GM21381 (cell line): ENCODE results near the gene MBD6.

Experiments used
- ATAC-seq: cut with Tn5 transposase; IDR thresholded peaks from one replicate; pipeline ENCODE4 v1.9.1; 2021; ENCODE audit warnings: mild to moderate bottlenecking, moderate library complexity; ENCODE audit not compliant: unreplicated experiment

The MBD6 gene

DNA sequence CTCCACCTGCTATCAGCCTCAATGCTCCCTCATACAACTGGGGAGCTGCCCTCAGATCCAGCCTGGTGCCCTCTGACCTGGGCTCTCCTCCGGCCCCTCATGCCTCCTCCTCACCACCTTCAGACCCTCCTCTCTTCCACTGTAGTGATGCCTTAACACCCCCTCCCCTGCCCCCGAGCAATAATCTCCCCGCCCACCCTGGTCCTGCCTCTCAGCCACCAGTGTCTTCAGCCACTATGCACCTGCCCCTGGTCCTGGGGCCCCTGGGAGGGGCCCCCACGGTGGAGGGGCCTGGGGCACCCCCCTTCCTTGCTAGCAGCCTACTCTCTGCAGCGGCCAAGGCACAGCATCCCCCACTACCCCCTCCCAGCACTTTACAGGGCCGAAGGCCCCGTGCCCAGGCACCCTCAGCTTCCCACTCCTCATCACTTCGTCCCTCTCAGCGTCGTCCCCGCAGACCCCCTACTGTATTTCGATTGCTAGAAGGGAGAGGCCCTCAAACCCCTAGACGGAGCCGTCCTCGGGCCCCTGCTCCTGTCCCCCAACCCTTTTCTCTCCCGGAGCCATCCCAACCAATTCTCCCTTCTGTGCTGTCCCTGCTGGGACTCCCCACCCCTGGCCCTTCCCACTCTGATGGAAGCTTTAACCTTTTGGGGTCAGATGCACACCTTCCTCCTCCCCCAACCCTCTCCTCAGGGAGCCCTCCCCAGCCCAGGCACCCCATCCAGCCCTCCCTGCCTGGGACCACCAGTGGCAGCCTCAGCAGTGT lies 3.2 kb downstream of the MBD6 start:
- no peak for ATAC-seq

DNA sequence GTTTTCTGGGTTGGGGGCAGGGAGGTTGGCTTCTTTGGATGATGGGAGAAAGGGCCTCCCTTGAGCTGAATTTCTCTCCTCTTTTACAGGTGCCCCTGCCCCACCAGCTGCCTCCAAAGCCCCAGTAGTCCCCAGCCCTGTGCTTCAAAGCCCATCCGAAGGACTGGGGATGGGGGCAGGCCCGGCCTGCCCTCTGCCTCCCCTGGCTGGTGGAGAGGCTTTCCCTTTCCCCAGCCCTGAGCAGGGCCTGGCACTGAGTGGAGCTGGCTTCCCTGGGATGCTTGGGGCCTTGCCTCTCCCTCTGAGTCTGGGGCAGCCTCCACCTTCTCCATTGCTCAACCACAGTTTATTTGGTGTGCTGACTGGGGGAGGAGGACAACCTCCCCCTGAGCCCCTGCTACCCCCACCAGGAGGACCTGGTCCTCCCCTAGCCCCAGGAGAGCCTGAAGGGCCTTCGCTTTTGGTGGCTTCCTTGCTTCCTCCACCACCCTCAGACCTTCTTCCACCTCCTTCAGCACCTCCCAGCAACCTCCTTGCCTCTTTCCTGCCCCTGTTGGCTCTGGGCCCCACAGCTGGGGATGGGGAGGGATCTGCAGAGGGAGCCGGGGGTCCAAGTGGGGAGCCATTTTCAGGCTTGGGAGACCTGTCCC lies 4.0 kb downstream of the MBD6 start:
- no peak for ATAC-seq

DNA sequence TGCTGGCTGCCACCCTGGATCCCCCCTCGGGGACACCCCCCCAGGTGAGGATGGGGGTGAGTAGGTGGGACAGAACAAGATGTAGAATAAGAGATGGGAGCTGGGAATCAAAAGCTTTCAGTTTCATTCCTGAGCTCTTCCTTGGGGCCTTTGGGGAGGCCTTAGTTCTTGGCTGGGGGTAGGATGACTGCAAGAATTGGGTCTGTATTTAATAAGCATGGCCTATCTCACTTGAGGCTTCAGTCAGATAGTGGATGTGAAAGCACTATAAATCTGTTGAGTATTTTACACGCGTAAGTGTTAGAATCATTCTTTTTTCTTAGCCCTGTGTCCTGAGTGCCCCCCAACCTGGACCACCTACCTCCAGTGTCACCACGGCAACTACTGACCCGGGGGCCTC lies 4.6 kb downstream of the MBD6 start:
- no peak for ATAC-seq

DNA sequence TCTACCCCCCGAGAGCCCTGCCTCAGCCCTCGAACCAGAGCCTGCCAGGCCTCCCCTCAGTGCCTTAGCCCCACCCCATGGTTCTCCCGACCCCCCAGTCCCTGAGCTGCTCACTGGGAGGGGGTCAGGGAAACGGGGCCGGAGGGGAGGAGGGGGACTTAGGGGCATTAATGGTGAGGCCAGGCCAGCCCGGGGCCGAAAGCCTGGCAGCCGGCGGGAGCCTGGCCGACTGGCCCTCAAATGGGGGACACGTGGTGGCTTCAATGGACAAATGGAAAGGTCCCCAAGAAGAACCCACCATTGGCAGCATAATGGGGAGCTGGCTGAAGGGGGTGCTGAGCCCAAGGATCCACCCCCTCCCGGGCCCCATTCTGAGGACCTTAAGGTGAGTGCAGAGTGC lies 5.6 kb downstream of the MBD6 start:
- no peak for ATAC-seq

DNA sequence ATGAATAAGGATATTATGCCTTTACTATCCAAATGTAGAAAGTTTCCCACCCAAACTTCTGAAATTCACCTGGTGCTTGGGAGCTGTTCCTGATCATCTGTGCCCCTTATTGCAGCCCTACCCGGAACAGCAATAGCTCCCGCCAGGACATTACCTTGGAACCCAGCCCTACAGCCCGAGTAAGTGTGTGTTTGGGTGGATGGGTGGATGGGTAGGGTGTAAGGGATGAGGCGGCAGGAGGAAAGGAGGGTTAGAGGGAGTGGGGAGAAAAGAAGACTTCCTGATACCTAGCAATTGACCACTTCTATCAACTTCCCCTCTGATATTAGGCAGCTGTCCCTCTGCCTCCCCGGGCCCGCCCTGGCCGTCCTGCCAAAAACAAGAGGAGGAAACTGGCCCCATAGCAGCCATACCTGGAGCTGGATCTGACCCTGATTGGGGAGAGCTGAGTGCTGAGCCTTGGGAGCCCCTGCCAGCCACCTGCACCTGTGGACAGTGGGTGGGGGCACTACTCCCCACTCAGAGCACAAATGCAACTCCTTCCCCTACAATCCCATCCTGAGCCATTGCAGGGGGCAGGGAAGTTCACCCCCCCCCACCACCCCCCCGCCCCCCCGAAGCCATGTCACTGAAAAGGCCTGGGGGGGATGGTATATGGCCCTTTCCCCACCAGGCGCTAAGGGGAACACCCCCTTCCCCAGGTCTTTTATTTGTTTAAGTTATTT lies 6.4 kb downstream of the MBD6 start:
- no peak for ATAC-seq

DNA sequence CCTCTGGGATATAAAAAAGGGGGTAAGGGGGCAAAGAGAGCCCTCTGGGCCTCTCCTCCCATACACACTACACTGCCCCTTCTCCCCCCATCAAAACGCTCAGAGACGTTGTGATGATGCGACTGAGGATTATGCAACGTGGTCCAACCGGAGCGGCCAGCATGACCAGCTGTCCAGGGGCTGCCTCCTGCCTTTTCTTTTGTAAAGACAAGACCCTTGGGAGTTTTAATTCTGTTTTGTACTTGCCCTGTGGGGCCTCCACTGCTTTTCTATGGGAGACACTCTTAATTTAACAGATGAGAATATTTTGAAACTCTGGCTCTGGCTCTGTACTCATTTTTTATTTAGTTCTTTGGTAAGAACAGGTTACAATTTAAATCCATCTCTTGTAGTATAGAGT lies 7.2 kb downstream of the MBD6 start:
- ATAC-seq = no peak

DNA sequence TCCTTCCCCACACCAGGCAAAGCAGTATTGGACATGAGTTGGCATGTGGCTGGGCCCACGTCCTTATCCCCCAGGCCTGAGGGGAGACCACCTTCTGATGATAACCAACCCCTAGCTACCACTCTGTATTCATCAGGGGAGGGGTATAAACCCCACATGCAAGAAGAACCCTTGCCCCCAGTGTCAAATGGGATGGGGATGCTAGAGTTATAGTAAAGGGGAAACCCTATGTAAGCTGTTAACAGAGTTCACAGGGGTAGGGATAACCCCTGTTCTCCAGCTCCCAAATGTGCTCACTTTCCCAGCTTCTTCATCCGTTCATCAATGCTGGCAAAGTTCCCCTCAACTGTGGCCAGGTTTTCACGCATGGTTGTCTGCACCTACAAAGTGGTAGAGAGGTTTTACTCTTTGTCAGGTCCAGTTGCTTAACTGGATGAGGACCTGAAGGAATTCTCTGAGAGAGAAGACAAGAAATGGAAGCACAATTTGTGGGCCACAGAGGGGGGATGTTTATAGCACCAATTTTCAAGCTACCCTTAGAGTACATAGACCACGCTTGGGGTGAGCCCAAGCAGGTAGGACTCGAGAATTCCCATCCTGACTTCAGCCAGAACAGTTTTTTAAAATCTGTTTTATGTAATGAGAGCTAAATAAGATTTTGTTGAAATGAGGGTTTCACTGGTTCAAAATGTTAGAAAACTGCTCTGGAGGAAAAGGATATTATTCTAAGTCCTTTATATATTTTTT lies 7.9 kb downstream of the MBD6 start:
- no peak for ATAC-seq

DNA sequence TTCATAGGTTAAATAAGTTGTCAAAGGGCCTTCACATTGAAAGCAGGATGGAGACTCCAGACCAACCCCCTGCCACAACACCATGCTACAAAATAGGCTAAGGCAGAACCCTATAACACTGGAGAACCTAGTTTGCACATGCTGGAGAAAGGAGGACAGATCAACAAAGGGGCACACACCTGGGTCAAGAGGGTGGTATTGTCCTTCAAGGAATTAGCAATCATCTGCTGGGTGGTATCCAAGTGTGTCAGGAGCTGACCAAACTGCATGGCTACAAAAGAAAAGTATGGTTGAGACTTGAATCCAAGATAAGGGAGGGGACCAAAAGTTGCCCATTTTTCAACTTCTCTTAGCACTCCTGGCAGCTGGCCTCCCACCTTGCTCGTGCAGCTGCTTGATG lies 9.2 kb downstream of the MBD6 start:
- no peak for ATAC-seq

DNA sequence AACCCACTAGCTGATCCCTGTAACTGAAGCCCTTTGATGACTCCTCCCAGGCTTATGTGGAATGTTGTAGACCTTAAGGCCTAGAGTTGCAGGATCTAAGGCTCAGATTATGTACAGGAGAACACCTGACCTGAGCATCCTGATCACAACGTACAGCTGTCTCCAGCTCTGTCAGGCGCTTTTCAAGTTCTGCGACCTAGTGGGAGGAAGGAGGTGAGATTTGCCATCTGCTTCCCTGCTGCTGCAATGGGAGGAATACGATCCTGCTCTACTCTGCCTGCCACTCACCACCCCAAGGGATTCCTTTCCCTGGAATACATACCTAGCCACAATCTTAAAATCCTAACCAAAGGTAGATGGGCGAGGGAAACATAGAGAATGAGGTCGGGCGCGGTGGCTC lies 10.5 kb downstream of the MBD6 start:
- ATAC-seq = no peak

DNA sequence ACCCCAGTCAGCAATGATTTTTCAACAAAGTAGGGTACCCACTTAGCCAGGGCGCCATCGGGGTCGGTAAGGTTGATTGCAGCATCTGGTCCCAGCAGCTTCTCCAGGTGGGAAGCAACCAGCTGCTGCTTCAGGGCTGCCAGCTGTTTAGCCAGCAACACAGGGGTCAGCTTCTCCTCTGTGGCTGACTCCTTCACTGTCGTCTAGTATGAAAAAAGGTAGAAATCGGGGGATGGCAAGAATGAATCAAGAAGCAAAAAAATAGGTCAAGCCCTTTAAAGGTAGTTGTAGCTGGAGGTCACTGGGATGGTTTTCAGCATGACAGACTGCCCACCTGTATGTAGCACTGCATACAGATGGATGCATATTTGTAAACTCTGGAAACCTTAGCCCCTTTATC lies 11.6 kb downstream of the MBD6 start:
- no peak for ATAC-seq

DNA sequence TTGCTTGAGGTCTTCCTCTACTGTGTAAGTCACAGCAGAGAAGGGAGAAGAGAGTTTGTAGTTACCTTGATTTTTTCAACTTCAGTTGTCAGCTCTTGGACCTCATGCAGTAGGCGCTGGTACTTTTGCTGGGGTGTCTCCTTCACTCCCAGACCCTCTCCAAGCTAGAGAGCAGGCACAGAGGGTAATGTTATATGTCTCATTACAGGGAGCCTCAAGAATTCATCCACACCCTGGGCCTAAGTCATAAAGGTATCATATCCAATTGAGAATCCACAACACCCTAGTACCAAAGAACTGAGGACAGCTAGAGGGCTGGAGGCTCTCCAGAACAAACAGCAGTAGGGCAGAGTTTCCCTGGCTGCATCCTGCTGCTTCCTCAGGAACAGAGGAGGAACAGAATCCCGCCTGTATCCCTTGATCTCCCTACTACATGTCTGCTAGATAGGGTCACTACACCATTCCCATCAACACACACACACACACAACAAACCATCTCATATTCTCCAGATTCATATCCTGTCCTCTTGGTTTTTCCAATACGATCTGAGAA lies 12.4 kb downstream of the MBD6 start:
- no peak for ATAC-seq

DNA sequence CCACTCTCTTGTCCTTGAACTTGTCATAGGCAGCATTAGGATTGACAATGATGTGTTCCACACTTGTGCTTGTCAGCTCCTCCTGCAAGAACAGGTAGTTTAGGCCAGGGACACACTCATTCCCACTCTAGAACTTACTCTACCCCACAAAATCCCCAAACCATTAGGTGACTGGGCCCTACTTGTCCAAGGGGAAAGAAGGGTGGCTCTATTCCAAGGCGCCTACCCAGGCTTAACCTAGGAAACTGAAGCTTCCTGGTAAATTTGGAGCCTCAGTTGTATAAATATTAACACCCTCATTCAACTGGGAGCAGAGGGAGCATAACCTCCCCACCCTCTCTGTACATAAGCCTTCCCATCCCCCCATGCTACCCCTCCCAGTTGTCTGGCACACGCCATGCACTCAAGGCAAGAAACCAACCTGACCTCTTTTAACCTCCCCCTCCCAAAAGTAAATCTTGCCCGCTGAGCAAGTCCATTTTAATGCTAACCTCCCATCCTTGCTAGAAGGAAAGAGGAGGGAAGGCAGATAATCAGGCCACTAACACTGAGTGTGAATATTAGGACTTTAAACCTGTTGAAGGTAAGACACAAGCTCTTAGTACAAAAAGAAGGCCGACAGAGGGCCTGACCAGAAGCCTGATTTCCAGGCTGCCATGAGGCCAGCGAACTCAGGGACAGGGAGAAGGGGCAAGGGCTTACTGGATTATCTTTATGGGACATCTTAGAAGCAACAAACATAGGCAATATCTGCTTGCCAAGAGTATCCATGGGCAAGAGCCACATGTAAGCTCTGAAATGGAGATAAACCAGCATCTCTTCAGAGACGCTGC lies 13.4 kb downstream of the MBD6 start:
- no peak for ATAC-seq

DNA sequence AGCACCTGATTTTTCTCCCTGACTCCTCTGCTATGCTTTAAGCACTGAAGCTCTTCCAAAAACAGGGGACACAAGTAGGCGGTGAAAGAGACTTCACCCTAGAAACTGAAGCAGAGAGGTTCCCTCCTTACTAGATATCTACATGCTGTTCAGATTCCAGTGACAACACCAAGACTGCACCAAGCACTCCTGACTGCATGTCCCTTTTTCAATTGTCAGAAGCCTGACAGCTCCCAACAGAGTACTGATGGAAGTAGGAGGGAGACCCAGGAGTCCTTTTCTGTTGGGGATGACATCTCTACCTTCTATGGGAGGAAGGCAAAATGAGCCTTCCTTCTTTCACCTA lies 13.9 kb downstream of the MBD6 start:
- no peak for ATAC-seq

DNA sequence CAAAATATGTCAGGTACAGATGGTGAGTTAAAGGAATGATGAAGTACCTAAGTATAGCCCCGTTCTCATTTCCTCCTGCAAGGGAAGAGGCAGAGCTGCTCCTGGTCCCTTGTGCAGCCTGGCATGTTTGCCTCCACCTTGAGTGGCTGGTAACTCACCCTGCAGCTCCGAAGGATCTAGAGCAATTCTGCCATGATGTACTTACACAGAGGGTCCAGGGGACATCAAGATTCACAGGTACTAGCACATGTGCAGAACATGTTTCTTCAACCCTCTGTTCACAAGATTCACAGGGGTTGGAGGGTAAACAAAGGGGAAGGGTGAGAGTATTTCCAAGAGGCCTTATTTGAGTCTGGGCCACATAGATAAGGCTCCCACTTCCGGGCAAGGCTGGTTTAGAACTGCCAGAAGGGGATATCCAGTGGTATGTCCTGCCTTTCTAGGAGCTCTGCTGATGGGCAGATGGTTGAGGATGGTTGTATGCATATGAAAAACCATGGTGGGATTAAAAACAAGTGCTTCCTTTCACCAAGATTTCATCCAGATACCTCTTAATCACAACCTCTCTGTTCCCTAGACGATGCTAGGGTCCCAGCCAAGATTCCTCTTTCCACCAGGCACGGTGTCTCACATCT lies 16.6 kb downstream of the MBD6 start:
- no peak for ATAC-seq

DNA sequence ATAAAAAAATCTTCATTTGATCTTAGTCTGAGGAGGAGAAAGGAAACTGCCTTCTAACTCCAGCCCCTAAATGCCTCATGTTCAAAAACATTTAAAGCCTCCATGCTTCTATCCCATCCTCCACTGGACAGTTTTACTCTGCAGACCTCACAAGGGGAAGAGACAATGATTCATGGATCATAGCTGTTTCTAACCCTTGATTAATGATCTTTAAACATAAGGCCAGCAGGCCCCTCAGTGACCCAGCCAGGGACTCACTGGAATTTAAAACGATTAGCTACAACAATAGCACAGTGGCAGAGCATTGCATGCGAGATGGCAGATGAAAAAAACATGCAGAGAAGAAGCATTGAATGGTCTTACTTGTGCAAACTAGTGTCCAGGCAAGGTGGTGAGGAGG lies 18.4 kb downstream of the MBD6 start:
- no peak for ATAC-seq

DNA sequence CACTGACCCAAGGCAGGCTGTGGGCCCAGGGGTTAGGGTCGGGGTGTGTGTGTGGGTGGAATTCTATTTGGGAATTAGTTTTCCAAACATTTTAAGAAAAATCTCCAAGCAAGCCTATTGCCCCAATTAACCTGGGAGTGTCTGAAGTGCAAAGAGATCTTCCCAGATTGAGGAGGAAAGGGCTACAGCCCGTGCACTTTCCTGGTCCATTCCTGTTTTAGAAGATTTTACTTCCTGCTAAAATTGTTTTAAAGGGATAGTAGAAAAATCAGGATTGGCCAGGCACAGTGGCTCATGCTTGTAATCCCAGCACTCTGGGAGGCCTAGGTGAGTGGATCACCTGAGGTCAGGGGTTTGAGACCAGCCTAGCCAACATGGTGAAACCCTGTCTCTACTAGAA lies 19.1 kb downstream of the MBD6 start:
- no peak for ATAC-seq

DNA sequence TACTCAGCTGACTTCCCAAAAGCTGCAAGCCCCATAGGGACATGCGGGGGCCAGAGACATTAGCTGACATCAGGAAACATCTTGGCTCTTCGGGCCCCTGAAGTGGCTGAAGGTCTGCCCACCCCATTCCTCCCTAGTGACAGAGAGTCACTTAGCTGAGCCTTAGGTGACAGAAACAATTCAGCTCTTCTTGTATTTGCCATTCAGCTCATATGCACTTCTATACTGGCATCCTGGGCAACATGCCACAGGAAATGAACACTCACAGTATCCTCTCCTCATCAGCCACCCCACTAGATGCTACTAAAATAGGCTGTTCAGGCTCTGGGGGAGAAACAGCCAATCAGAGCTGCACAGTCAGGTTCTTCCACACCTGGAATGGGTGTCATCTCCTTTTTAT lies 21.0 kb downstream of the MBD6 start:
- ATAC-seq = no peak

DNA sequence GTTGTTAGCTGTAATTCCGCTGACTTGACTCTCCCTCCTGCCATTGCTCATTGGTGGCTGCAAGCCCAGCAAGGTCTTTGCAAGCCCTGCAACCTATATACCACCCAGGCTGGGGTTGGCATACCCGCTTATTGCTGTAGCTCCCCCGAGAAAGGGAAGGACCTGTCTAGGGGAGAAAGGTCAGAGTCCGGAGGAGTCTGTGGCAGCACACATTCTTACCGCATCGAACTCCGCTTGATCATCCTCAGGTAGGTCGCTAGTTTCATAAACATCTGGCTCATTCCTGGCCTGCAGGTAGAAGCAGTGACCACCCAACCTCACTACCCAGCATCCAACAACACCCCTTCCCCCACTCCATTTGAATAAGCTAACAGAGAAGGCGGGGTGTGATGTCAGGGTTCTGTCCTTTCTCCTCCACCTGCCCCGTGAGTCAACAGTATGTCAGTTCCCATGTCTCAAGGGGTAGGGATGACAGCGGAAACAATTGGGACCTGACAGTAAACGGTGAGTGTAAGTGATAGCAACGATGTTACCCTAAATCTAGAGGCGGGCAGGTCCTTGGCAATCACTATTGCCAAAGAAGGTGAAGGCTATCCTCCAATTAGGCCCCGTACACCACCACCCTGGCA lies 23.3 kb downstream of the MBD6 start:
- ATAC-seq = no peak
